ENCODE measurements around the gene TMEM80. TPM values are rescaled to one million over a fixed set of nuclear protein-coding genes. Genes with fewer than 3 reads are reported as not detected.

TMEM80 gene
- total and polyA plus RNA-seq, 2 donors (not counting 3 experiments of a cell fraction or from before 2014, with no cell fraction given): 21.2 to 26.6 TPM

GRCh38 chr11:704228-704674, 8.6 kb downstream of the TMEM80 start:
- Histone ChIP-seq H3K4me2 (ENCODE audit: insufficient read depth, low read length) (no peak overlapping the region), H3K27ac (ENCODE audit: insufficient read depth, low read depth, low read length) (no peak overlapping the region), H3K27me3 (ENCODE audit: control insufficient read depth in 2 of 2, insufficient read depth in 2 of 2, low read length in 2 of 2) (no peaks in the 10 kb centered on the region), H3K9ac (replicated peaks; ENCODE audit: extremely low read depth, insufficient read depth, low read length) (no peak overlapping the region), H4K20me1 (replicated peaks; ENCODE audit: control insufficient read depth, extremely low read depth, insufficient read depth, low read length) (no peaks in the 10 kb centered on the region), H3K36me3 (ENCODE audit: control insufficient read depth in 2 of 2, extremely low read depth in 1 of 2, insufficient read depth in 2 of 2, low read length in 2 of 2) (no peaks in the 10 kb centered on the region), H3K79me2 (ENCODE audit: control insufficient read depth, insufficient read depth, low read length) (no peaks in the 10 kb centered on the region), H3K9me3 (replicated peaks; ENCODE audit: control insufficient read depth, insufficient read depth, low read length) (no peaks in the 10 kb centered on the region), H3K9me1 (replicated peaks; ENCODE audit: control insufficient read depth, extremely low read depth, insufficient read depth, low read length) (no peaks in the 10 kb centered on the region), H3K4me3 (replicated peaks in 1 of 3; ENCODE audit: insufficient read depth in 1 of 3, low read depth in 1 of 3, low read length in 3 of 3) (no peak overlapping the region), H2AFZ (ENCODE audit: low read depth, low read length) (no peak overlapping the region), H3K4me1 (ENCODE audit: control insufficient read depth, extremely low read depth, insufficient read depth, low read length) (peaks cover 5% of the 10 kb centered on the region)
- FAIRE-seq: no peak
- no peak for DNase-seq (ENCODE audit: low read depth, low spot score)
- BruUV-seq (replicated peaks): no TSS peak
- POLR2A ChIA-PET: no interaction called here
- TF ChIP-seq FOS (IDR thresholded peaks at IDR 0.05; ENCODE audit: borderline replicate concordance, insufficient read depth, low read length) (no peak), POLR2AphosphoS5 (IDR thresholded peaks at IDR 0.05; ENCODE audit: insufficient read depth, low read depth, low read length) (no peak), EZH2 (IDR thresholded peaks at IDR 0.05; ENCODE audit: borderline replicate concordance, low read depth, low read length, severe bottlenecking) (no peak), CTCF (IDR thresholded peaks at IDR 0.05; ENCODE audit: extremely low read depth in 1 of 2, insufficient read depth in 1 of 2, low read depth in 1 of 2, low read length in 2 of 2) (no peak), POLR2A (IDR thresholded peaks at IDR 0.05; ENCODE audit: low read depth, low read length) (no peak), GATA2 (IDR thresholded peaks at IDR 0.05; ENCODE audit: insufficient read depth, insufficient read length, low read depth, low read length) (no peak), MYC (IDR thresholded peaks at IDR 0.05; ENCODE audit: low read depth, low read length) (no peak), MAX (IDR thresholded peaks at IDR 0.05; ENCODE audit: insufficient read depth, insufficient read length) (no peak), JUN (IDR thresholded peaks at IDR 0.05; ENCODE audit: borderline replicate concordance, insufficient read depth, insufficient read length, low read depth) (no peak)
- CTCF ChIA-PET: interaction anchor here (0.8 to 1.8 kb wide), 4 partner anchors 9 to 22 kb away, joined by 4 to 10 read pairs (median 6); partner anchors contain the start of genes DEAF1 and TMEM80
- intact Hi-C loops (cut with micrococcal nuclease) (no loop called here), dilution Hi-C loops (cut with MboI; ENCODE audit: extremely low pct_ligation_motif_present, low sequenced_read_pairs) (no loop called here)

All from endothelial cell of umbilical vein (primary cell).